ACC112 (cell line): ENCODE data around the gene ALDH8A1.

Source experiments
- H2AFZ ChIP-seq: fragments of 200-600 bp; sonication (generic); one replicate; pipeline ENCODE4 v1.6.0; 2017; ENCODE audit warnings: antibody characterized with exemption, low read length; ENCODE audit not compliant: unreplicated experiment
- H3K27ac ChIP-seq: fragments of 200-600 bp; sonication (generic); 2 replicates; pipeline ENCODE4 v1.5.1; 2014; ENCODE audit warnings: low read depth, mild to moderate bottlenecking, antibody characterized with exemption, low read length, moderate library complexity
- H3K27me3 ChIP-seq: fragments of 200-600 bp; sonication (generic); 2 replicates; pipeline ENCODE4 v1.6.1; 2014; ENCODE audit warnings: mild to moderate bottlenecking, antibody characterized with exemption, low read length, moderate library complexity, mixed read lengths; ENCODE audit not compliant: insufficient read depth
- H3K36me3 ChIP-seq: fragments of 200-600 bp; sonication (generic); 2 replicates; pipeline ENCODE4 v1.6.1; 2016; ENCODE audit warnings: mild to moderate bottlenecking, antibody characterized with exemption, low read length, moderate library complexity, mixed read lengths; ENCODE audit not compliant: insufficient read depth
- H3K4me1 ChIP-seq: fragments of 200-600 bp; sonication (generic); one replicate; pipeline ENCODE4 v1.6.1; 2016; ENCODE audit warnings: low read length, mixed read lengths; ENCODE audit not compliant: insufficient read depth, unreplicated experiment, control insufficient read depth
- H3K4me3 ChIP-seq: fragments of 200-600 bp; sonication (generic); 2 replicates; pipeline ENCODE4 v1.5.1; 2014; ENCODE audit warnings: mild to moderate bottlenecking, low read depth, low read length
- H3K79me2 ChIP-seq: fragments of 200-600 bp; sonication (generic); one replicate; pipeline ENCODE4 v1.6.0; 2016; ENCODE audit warnings: low read length; ENCODE audit not compliant: control insufficient read depth, unreplicated experiment, insufficient read depth

ALDH8A1 gene

GRCh38 chr6:134873500-134874388 is 76.2 kb downstream of the ALDH8A1 start:
- H3K36me3 ChIP-seq = no peaks in the 10 kb centered on the region
- no peak overlapping the region for H3K27ac ChIP-seq
- no peak overlapping the region for H2AFZ ChIP-seq
- no peak overlapping the region for H3K4me3 ChIP-seq
- H3K4me1 ChIP-seq = no peaks in the 10 kb centered on the region
- H3K79me2 ChIP-seq = no peaks in the 10 kb centered on the region
- H3K27me3 ChIP-seq = no peaks in the 10 kb centered on the region

- Histone ChIP-seq H2AFZ (no peak overlapping the region), H3K79me2 (no peaks in the 10 kb centered on the region), H3K27ac (no peak overlapping the region), H3K36me3 (no peaks in the 10 kb centered on the region), H3K27me3 (no peaks in the 10 kb centered on the region), H3K4me1 (no peaks in the 10 kb centered on the region), H3K4me3 (no peak overlapping the region)
These were observed 79.0 kb downstream of the ALDH8A1 start for GRCh38 chr6:134870677-134871498.

- no peaks in the 10 kb centered on the region for H3K4me1 ChIP-seq
- H3K27ac ChIP-seq = no peak overlapping the region
- H3K27me3 ChIP-seq = no peaks in the 10 kb centered on the region
These were observed 81.1 kb downstream of the ALDH8A1 start for GRCh38 chr6:134868812-134869211.

More at GRCh38 chr6:134868812-134869211, 81.1 kb downstream of the ALDH8A1 start:
- no peaks in the 10 kb centered on the region for H3K79me2 ChIP-seq
- no peak overlapping the region for H2AFZ ChIP-seq
- no peaks in the 10 kb centered on the region for H3K36me3 ChIP-seq
- H3K4me3 ChIP-seq = no peak overlapping the region
